Stomach smooth muscle (tissue), 2 donors: ENCODE measurements around the gene SEC24B.
"Not testable (repeated sequence)": the region's sequence is repeated elsewhere in the genome, so short reads cannot be mapped to it uniquely, and the experiment has no call there.

Source experiments
- H3K27ac ChIP-seq: one replicate; pipeline ENCODE4 v1.7.0; 2013; ENCODE audit warnings: mild to moderate bottlenecking, low read length, inconsistent platforms
- H3K27me3 ChIP-seq, 2 donors: one replicate each; pipeline ENCODE4 v1.7.0; 2013; ENCODE audit warnings: low read length in 2 of 2; ENCODE audit not compliant: insufficient read depth in 2 of 2, control insufficient read depth in 1 of 2
- H3K36me3 ChIP-seq, 2 donors: one replicate each; pipeline ENCODE4 v1.7.0; 2013; ENCODE audit warnings: low read length in 2 of 2; ENCODE audit not compliant: control insufficient read depth in 2 of 2, insufficient read depth in 2 of 2
- H3K4me1 ChIP-seq: one replicate; pipeline ENCODE4 v1.7.0; 2013; ENCODE audit warnings: low read length; ENCODE audit not compliant: control insufficient read depth, insufficient read depth
- H3K4me3 ChIP-seq, 2 donors: one replicate each; pipeline ENCODE4 v1.7.0; 2013; ENCODE audit warnings: low read length in 2 of 2
- H3K9ac ChIP-seq, 2 donors: one replicate each; pipeline ENCODE4 v1.7.0; 2013; ENCODE audit warnings: low read length in 2 of 2, mild to moderate bottlenecking in 1 of 2
- H3K9me3 ChIP-seq, 2 donors: one replicate each; pipeline ENCODE4 v1.7.0; 2013; ENCODE audit warnings: low read length in 2 of 2; ENCODE audit not compliant: control insufficient read depth in 2 of 2
- donor health status: healthy.
- donor health status: Pancreatic carcinoma.

SEC24B gene

GRCh38 chr4:109499513-109499912, 65.9 kb downstream of the SEC24B start:
- Histone ChIP-seq H3K4me3 (no peak overlapping the region), H3K36me3 (peaks cover 18 to 22% of the 10 kb centered on the region in 2 donors), H3K27ac (no peak overlapping the region)

GRCh38 chr4:109506890-109507289, 73.3 kb downstream of the SEC24B start:
- Histone ChIP-seq H3K27me3 (no peaks in the 10 kb centered on the region), H3K9ac (no peak overlapping the region), H3K4me1 (no peaks in the 10 kb centered on the region), H3K9me3 (no peaks in the 10 kb centered on the region), H3K4me3 (no peak overlapping the region), H3K36me3 (peaks cover 2 to 8% of the 10 kb centered on the region in 2 donors), H3K27ac (no peak overlapping the region)

More at GRCh38 chr4:109499513-109499912, 65.9 kb downstream of the SEC24B start:
- Histone ChIP-seq H3K9ac (no peak overlapping the region), H3K4me1 (no peaks in the 10 kb centered on the region), H3K9me3 (no peaks in the 10 kb centered on the region), H3K27me3 (no peaks in the 10 kb centered on the region)

- Histone ChIP-seq H3K9ac (no peak overlapping the region), H3K27me3 (no peaks in the 10 kb centered on the region), H3K36me3 (peaks cover 2 to 5% of the 10 kb centered on the region in 2 donors), H3K4me1 (no peaks in the 10 kb centered on the region), H3K27ac (no peak overlapping the region), H3K4me3 (no peak overlapping the region), H3K9me3 (no peaks in the 10 kb centered on the region)
Observed at GRCh38 chr4:109510687-109511086, 77.1 kb downstream of the SEC24B start.

GRCh38 chr4:109511414-109511813, 77.8 kb downstream of the SEC24B start:
- H3K9me3 ChIP-seq: no peaks in the 10 kb centered on the region
- no peak overlapping the region for H3K27ac ChIP-seq
- no peak overlapping the region for H3K9ac ChIP-seq
- no peak overlapping the region for H3K4me3 ChIP-seq
- peaks cover 2 to 5% of the 10 kb centered on the region in 2 donors for H3K36me3 ChIP-seq
- H3K4me1 ChIP-seq: no peaks in the 10 kb centered on the region
- no peaks in the 10 kb centered on the region for H3K27me3 ChIP-seq

- not testable (repeated sequence) for H3K27ac ChIP-seq, H3K9me3 ChIP-seq, H3K4me1 ChIP-seq, H3K27me3 ChIP-seq, H3K4me3 ChIP-seq, H3K9ac ChIP-seq
- H3K36me3 ChIP-seq: peaks cover 5 to 15% of the 10 kb centered on the region in 2 donors
Observed at GRCh38 chr4:109513368-109513767, 79.8 kb downstream of the SEC24B start.

GRCh38 chr4:109532182-109532581, 98.6 kb downstream of the SEC24B start:
- no peak overlapping the region for H3K27ac ChIP-seq
- H3K9ac ChIP-seq: no peak overlapping the region
- no peak overlapping the region for H3K4me3 ChIP-seq
- H3K27me3 ChIP-seq: no peaks in the 10 kb centered on the region
- peaks cover 51 to 56% of the 10 kb centered on the region in 2 donors for H3K36me3 ChIP-seq
- H3K9me3 ChIP-seq: no peaks in the 10 kb centered on the region
- no peaks in the 10 kb centered on the region for H3K4me1 ChIP-seq

GRCh38 chr4:109545401-109545800, 111.8 kb downstream of the SEC24B start:
- Histone ChIP-seq H3K9ac (no peak overlapping the region), H3K27me3 (no peaks in the 10 kb centered on the region), H3K27ac (no peak overlapping the region), H3K4me1 (no peaks in the 10 kb centered on the region), H3K9me3 (no peaks in the 10 kb centered on the region), H3K36me3 (peaks cover 9 to 13% of the 10 kb centered on the region in 2 donors), H3K4me3 (no peak overlapping the region)

GRCh38 chr4:109547394-109547793, 113.8 kb downstream of the SEC24B start:
- no peaks in the 10 kb centered on the region for H3K4me1 ChIP-seq
- H3K9ac ChIP-seq: no peak overlapping the region
- H3K9me3 ChIP-seq: no peaks in the 10 kb centered on the region
- no peak overlapping the region for H3K4me3 ChIP-seq
- no peaks in the 10 kb centered on the region for H3K27me3 ChIP-seq
- H3K27ac ChIP-seq: no peak overlapping the region
- peaks cover 5 to 13% of the 10 kb centered on the region in 2 donors for H3K36me3 ChIP-seq

- Histone ChIP-seq H3K4me1 (no peaks in the 10 kb centered on the region), H3K36me3 (peaks cover 5 to 11% of the 10 kb centered on the region in 2 donors), H3K9me3 (no peaks in the 10 kb centered on the region), H3K27me3 (no peaks in the 10 kb centered on the region), H3K4me3 (no peak overlapping the region), H3K27ac (no peak overlapping the region), H3K9ac (no peak overlapping the region)
Observed at GRCh38 chr4:109548655-109549054, 115.0 kb downstream of the SEC24B start.

GRCh38 chr4:109552237-109552636, 118.6 kb downstream of the SEC24B start:
- Histone ChIP-seq H3K9me3 (no peaks in the 10 kb centered on the region), H3K36me3 (peaks cover 0 to 5% of the 10 kb centered on the region in 2 donors), H3K9ac (no peak overlapping the region), H3K4me1 (no peaks in the 10 kb centered on the region), H3K27ac (no peak overlapping the region), H3K4me3 (no peak overlapping the region), H3K27me3 (no peaks in the 10 kb centered on the region)

- H3K9me3 ChIP-seq: no peaks in the 10 kb centered on the region
- no peaks in the 10 kb centered on the region for H3K27me3 ChIP-seq
- no peaks in the 10 kb centered on the region for H3K4me1 ChIP-seq
- H3K27ac ChIP-seq: no peak overlapping the region
- H3K36me3 ChIP-seq: peaks cover 0 to 5% of the 10 kb centered on the region in 2 donors
- no peak overlapping the region for H3K4me3 ChIP-seq
- no peak overlapping the region for H3K9ac ChIP-seq
Observed at GRCh38 chr4:109553130-109553529, 119.5 kb downstream of the SEC24B start.
